ENCODE results near the gene NUDC. TPM values are rescaled to one million over a fixed set of nuclear protein-coding genes. Genes with fewer than 3 reads are reported as not detected.

The NUDC gene
- total and polyA plus RNA-seq, 2 of the 13 experiments (the other 11 are each of a cell fraction or from before 2014, with no cell fraction given), result 34.7 to 104 TPM

DNA sequence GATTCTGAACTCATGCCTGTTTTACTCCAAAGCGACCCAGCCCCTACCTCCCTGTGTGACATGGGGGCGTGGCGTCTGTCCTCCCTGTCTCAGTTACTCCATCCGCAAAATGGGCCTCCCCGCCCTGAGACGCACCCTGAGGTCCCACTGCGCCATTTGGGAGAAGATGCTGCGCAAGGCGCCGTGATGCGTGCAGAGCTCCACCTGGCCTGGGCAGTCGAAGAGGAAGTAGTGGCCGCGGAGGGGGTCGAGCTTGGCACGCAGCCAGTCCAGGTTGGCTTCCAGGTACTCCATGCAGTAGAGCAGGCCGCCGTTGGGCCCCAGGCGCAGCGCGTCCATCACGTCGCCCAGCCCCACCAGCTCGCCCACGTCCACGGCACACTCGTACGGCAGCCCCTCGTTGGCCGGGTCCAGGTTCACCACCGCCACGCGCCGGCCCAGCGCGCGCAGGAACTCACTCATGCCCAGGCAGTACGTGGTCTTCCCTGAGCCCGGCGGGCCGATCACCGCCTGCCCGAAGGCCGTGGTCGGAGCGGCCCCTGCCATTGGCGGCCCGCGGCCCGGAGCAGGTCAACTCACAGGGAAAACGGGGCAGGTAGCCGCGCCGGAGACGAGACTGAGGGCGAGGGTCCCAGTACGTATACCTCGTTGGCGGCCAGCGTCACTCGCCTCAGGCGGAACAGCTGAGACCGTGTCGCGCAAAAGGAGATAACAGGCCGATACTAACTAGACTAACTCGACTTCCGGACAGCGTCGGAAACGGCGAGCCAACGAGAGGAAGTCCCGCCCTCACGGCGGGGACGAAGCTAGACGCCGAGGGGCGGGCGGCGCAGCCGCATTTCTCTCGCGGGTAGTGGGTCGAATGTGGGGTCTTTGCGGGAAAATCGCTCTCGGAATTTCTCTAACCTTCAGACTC, 31.7 kb upstream of the NUDC start, which contains the start of gene GPN2 (continued):
- TF ChIP-seq, protein P1, sequence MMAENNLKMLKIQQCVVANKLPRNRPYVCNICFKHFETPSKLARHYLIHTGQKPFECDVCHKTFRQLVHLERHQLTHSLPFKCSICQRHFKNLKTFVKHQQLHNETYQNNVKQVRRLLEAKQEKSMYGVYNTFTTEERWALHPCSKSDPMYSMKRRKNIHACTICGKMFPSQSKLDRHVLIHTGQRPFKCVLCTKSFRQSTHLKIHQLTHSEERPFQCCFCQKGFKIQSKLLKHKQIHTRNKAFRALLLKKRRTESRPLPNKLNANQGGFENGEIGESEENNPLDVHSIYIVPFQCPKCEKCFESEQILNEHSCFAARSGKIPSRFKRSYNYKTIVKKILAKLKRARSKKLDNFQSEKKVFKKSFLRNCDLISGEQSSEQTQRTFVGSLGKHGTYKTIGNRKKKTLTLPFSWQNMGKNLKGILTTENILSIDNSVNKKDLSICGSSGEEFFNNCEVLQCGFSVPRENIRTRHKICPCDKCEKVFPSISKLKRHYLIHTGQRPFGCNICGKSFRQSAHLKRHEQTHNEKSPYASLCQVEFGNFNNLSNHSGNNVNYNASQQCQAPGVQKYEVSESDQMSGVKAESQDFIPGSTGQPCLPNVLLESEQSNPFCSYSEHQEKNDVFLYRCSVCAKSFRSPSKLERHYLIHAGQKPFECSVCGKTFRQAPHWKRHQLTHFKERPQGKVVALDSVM (CRISPR knock-in tag; IDR thresholded peaks at IDR 0.05), result peak; percentile 49; the same call in 1 of the 2 replicates
- TF ChIP-seq ZNF354B (CRISPR knock-in tag; IDR thresholded peaks at IDR 0.05) (no peak; the same call in 1 of the 2 replicates), GATAD2A (CRISPR knock-in tag; IDR thresholded peaks at IDR 0.05) (peak; percentile 27), TBP (CRISPR knock-in tag; IDR thresholded peaks at IDR 0.05) (no peak), MYC (CRISPR knock-in tag; IDR thresholded peaks at IDR 0.05; ENCODE audit: borderline replicate concordance) (peak; percentile 66), ZMAT3 (CRISPR knock-in tag; conservative IDR thresholded peaks at IDR 0.05) (peak; percentile 93), ZNF20 (CRISPR knock-in tag; IDR thresholded peaks at IDR 0.05) (no peak), MED1 (CRISPR knock-in tag; IDR thresholded peaks at IDR 0.05) (peak; percentile 59; the same call in 1 of the 2 replicates), SRSF4 (IDR thresholded peaks at IDR 0.05; ENCODE audit: low read depth, low read length, poor library complexity, severe bottlenecking) (no peak), ARNT2 (CRISPR knock-in tag; IDR thresholded peaks at IDR 0.05; ENCODE audit: low read depth) (peak; percentile 93), TP53 (CRISPR knock-in tag; conservative IDR thresholded peaks at IDR 0.05) (no peak; the same call in 1 of the 2 replicates), MIER2 (CRISPR knock-in tag; IDR thresholded peaks at IDR 0.05) (no peak)
- TF ChIP-seq, protein P2, sequence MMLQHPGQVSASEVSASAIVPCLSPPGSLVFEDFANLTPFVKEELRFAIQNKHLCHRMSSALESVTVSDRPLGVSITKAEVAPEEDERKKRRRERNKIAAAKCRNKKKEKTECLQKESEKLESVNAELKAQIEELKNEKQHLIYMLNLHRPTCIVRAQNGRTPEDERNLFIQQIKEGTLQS (CRISPR knock-in tag; IDR thresholded peaks at IDR 0.05), result 0 out of 2 replicates have a peak, but pooled peaks have one; percentile 40
- TF ChIP-seq, protein P3, sequence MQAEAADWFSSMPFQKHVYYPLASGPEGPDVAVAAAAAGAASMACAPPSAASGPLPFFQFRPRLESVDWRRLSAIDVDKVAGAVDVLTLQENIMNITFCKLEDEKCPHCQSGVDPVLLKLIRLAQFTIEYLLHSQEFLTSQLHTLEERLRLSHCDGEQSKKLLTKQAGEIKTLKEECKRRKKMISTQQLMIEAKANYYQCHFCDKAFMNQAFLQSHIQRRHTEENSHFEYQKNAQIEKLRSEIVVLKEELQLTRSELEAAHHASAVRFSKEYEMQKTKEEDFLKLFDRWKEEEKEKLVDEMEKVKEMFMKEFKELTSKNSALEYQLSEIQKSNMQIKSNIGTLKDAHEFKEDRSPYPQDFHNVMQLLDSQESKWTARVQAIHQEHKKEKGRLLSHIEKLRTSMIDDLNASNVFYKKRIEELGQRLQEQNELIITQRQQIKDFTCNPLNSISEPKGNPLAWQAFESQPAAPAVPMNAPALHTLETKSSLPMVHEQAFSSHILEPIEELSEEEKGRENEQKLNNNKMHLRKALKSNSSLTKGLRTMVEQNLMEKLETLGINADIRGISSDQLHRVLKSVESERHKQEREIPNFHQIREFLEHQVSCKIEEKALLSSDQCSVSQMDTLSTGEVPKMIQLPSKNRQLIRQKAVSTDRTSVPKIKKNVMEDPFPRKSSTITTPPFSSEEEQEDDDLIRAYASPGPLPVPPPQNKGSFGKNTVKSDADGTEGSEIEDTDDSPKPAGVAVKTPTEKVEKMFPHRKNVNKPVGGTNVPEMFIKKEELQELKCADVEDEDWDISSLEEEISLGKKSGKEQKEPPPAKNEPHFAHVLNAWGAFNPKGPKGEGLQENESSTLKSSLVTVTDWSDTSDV (CRISPR knock-in tag; IDR thresholded peaks at IDR 0.05), result no peak
- TF ChIP-seq, protein P4, sequence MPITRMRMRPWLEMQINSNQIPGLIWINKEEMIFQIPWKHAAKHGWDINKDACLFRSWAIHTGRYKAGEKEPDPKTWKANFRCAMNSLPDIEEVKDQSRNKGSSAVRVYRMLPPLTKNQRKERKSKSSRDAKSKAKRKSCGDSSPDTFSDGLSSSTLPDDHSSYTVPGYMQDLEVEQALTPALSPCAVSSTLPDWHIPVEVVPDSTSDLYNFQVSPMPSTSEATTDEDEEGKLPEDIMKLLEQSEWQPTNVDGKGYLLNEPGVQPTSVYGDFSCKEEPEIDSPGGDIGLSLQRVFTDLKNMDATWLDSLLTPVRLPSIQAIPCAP (CRISPR knock-in tag; IDR thresholded peaks at IDR 0.05; ENCODE audit: low read depth), result no peak
- TF ChIP-seq, protein P5, sequence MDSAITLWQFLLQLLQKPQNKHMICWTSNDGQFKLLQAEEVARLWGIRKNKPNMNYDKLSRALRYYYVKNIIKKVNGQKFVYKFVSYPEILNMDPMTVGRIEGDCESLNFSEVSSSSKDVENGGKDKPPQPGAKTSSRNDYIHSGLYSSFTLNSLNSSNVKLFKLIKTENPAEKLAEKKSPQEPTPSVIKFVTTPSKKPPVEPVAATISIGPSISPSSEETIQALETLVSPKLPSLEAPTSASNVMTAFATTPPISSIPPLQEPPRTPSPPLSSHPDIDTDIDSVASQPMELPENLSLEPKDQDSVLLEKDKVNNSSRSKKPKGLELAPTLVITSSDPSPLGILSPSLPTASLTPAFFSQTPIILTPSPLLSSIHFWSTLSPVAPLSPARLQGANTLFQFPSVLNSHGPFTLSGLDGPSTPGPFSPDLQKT (CRISPR knock-in tag; IDR thresholded peaks at IDR 0.05; ENCODE audit: borderline replicate concordance), result no peak
- TF ChIP-seq, protein P6, sequence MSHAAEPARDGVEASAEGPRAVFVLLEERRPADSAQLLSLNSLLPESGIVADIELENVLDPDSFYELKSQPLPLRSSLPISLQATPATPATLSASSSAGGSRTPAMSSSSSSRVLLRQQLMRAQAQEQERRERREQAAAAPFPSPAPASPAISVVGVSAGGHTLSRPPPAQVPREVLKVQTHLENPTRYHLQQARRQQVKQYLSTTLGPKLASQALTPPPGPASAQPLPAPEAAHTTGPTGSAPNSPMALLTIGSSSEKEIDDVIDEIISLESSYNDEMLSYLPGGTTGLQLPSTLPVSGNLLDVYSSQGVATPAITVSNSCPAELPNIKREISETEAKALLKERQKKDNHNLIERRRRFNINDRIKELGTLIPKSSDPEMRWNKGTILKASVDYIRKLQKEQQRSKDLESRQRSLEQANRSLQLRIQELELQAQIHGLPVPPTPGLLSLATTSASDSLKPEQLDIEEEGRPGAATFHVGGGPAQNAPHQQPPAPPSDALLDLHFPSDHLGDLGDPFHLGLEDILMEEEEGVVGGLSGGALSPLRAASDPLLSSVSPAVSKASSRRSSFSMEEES (CRISPR knock-in tag; IDR thresholded peaks at IDR 0.05), result no peak
- TF ChIP-seq, protein P7, sequence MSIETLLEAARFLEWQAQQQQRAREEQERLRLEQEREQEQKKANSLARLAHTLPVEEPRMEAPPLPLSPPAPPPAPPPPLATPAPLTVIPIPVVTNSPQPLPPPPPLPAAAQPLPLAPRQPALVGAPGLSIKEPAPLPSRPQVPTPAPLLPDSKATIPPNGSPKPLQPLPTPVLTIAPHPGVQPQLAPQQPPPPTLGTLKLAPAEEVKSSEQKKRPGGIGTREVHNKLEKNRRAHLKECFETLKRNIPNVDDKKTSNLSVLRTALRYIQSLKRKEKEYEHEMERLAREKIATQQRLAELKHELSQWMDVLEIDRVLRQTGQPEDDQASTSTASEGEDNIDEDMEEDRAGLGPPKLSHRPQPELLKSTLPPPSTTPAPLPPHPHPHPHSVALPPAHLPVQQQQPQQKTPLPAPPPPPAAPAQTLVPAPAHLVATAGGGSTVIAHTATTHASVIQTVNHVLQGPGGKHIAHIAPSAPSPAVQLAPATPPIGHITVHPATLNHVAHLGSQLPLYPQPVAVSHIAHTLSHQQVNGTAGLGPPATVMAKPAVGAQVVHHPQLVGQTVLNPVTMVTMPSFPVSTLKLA (IDR thresholded peaks at IDR 0.05), result no peak

All from HepG2 (cell line).